Colon (tissue), 2 donors: ENCODE data around the gene RNLS.

Experiments
- FAIRE-seq: peaks from 2 replicates; lab custom pipeline; 2012; peaks lifted over from hg19 to GRCh38; lab: Jason Lieb, UNC
- donor health status: control.
- donor health status: control.

The RNLS gene

GRCh38 chr10:88474884-88475844, 108.0 kb downstream of the RNLS start:
- no peak for FAIRE-seq

- no peak for FAIRE-seq
Measured at GRCh38 chr10:88473989-88474883, 108.9 kb downstream of the RNLS start.

DNA sequence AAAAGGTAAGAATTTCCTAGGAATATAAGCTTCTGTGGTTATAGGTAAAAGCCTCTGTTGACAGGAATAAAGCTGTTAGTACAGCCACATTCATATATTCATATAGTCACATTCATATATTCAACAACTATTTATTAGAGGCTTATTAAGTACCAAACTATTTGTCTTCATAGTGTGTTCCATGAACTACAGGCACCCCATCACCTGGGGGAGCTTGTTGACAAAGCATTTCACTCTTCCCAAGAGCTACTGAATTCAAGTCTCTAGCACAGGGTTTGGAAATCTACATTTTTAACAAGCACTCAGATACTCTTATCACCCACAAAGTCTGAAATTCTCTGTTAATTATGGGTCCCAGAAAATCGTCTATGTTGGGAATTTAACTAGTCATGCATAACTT, 110.6 kb downstream of the RNLS start:
- no peak for FAIRE-seq

DNA sequence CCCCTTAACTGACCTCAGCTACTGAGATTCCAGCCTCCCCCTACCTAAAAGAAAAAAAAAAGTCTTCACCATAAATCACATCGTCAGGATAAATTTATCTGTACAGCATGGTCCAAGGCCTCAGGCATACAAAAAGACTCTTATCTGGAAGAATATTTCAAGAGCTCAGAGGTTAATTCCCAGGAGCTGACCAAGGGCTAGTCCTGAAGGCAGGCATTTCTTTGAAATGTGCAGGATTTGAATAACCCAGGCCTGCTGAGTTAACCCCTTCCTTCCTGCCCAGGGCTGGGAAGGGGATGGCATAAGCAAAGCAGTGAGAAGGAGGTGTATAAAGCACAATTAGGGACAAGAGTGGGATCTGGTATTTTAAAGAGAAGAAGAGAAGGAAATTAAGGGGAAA, 111.2 kb downstream of the RNLS start:
- no peak for FAIRE-seq

DNA sequence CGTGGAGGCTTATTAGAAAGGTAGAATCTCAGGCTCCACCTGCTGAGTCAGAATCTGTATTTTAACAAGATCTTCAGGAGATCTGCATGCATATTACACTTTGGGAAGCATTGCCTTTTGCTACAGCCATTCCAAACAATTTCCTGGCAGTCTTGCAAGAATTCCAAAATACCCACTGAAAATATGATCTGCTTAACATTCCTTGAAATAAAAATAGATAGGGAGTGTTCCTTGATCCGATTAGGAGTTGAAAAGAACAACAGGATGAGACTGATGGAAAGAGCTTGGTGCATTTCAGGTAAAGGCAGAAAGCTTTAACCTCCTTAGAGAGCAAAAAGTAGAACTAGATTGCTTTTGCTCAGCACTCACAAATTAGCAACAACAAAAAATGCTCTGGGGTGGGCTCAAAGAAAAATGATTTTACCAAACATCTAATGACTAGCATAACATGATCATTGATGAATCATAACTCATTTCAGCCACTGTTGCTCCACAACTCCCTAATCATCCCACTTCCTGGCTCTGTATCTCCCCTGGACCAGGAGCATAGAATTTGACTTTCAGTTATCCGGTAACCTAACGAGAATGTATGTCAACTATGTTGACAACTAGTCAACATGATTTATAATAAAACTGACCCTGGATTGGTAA, 115.2 kb downstream of the RNLS start:
- FAIRE-seq: no peak

DNA sequence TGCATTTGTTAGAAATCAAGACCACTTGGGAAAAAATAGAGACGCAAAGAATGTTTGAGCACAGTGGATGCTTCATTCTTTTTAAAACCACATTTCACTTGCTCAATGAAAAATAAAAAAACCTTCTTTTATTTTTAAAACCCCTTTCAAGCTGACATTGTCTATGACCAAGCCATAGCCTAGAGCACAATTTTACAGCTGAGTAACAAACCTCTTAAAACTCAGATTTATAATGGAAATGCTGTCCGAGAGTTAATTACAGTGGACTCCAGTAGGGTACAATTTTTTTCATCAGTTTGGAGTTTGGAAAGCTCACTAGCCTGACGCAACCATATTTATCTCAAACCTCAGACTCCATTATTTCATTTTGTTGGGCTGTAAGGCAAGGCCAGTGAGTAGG, 116.3 kb downstream of the RNLS start:
- no peak for FAIRE-seq

DNA sequence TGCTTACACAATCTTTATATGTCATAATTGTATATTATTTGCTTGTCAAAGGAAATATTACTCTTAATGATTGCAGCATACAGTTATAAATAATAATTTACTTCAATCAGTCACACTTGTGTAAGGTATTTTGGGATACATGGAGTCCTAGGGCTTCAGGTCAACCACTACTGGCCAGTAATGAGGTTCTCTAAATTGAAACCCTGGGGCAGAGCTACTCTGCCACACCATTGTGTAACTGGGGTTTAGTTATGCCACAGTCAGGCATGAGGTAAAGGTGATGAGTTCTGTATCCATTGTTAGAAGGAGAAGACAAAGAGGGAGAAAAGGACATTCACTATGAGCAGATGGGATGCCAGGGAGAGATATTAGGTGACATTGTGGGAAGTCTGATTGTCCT, 117.4 kb downstream of the RNLS start:
- no peak for FAIRE-seq

DNA sequence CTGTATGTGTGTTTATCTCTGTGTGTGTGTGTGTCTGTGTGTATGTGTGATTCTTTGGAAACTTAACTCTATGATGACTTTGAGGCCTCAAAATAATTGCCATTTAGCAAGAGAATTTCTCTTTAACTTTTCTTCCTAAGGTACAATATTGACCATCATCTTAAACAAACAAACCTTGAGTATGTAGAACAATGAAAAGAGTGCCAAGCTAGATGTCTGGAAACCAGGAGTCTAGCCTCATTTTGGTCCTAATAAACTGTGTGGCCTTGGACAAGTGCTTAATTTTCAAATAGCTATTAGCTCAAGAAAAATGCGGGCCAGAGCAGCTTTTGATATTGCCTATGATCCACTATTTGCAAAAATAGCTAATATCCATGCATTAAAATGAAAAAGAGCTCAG, 119.3 kb downstream of the RNLS start:
- no peak for FAIRE-seq

- FAIRE-seq: no peak
Measured at GRCh38 chr10:88461426-88461825, 121.7 kb downstream of the RNLS start.

DNA sequence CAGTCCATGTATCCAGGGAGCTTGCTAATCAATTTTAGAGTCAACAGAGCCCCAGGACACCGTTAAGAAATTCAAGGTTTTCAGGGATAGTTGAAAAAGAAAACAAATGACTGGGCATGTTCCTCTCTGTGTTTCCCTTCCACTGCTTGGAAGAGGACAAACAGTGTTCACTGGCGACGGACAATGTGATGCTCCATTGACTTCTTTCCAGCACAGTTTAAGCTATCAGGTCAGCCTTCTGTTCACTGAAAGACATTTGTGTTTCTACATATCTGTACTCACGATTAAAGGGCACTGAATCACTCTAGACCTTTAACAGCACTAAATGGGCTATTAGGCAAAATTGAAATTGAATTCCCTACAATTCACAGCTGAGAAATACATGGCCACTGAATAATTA, 123.6 kb downstream of the RNLS start:
- FAIRE-seq: no peak

DNA sequence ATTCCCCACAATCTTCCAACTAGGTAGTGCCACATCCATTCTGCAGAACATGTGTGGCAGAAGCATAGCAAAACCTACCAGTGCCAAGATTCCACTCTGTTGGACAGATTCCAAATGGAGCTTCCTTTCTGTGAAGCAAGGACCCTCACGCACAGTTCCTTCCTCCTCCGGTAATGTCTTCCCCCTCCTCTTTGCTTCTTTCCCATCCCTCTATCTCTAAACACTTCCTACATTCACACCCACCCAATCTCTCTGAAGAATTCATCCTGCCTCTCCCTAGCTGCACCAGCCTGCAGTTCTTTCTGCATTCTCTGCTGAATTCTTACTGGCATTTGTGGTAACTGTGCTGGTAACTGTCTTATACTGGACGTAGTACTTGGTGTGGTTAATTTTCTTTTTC, 124.9 kb downstream of the RNLS start:
- FAIRE-seq: no peak

DNA sequence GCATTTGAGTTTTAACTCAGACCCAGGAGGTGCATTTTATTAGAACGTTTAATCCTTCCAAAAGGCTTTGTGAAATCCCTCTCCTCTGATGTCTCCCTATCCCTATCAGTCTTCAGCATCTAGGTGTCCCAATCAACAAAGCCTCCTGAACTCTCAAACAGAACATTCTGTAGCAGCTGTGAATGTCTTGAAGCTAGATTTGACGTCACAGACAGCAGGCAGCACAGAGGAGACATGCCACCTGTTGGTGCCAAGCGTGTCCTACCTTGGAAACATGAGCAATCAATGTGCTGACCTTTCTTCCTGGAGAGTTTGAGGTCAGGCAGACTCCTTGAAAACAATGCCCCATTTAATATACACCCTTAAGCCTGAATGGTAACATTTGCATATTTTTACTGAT, 125.5 kb downstream of the RNLS start:
- no peak for FAIRE-seq

DNA sequence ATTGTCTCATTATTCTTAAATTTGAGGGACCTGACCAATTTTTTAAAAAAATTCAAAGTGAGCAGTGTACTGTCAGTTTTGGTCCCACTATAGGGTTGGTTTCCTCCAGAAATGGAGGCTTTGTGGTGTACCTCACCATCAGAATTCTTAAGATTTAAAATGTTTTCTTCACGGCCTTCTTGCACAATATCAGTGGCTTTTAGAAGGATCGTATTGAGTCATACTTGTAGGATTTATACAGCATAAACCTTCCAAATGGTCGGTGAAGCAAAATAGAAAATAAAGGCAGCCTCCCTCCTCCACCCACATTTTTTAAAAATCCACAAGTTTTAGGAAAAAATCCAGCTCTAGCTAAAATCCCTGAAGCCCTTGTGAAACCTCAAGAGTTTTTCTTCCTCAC, 126.4 kb downstream of the RNLS start:
- FAIRE-seq: no peak

DNA sequence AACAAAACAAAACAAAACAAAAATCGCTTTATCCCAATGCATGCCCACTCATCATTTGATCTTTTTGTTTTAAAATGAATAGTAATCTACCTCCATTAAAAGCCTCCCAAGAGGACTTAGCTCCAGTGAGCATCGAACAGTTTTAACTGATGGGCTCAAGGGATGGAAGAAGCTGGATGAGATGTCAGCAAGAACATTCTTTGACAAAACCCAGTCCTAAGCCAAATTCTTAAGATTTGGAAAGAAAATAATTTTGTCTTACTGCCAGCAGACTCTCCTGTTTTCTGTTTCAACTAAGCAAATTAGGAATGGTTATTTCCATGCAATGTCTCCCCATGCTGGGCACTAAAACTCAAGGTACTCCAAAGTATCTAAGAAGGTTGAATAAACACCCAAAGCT, 127.3 kb downstream of the RNLS start:
- FAIRE-seq: no peak

DNA sequence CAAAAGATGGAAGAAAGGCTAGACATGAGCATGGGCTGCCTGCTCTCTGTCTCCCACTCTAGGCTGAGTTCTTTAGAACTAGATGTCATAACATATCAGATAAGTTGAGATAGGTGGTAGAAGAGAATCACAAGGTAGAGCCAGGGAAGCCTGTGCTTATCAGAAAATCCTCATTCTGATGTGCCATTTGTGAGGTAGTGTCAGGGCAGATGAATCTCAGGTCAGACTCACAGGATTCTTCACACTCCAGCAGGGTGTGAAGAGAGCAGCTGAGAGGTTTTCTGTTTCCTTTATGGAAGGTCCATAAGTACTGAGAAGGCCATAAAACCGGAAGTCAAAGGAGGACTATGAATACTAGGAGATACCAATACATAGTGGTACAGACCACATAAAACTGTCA, 132.9 kb downstream of the RNLS start:
- no peak for FAIRE-seq

DNA sequence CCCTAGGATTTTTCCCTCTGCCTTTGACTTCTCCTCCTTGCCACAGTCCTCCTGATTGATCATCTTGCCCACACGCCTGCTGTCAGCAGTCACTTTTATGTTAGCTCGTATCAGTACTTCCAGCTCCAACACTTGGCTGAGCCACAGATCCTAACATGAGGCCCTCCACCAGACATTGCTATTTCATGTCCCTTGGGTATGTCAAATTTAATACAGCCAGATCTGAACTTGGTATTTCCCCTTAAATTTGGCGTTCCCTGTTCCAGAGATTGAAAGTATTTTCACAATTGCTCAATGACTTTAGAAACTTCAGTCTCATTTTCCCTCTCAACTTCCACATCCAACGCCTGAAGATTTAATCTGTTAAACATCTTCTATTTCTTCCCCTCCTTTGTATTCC, 140.4 kb downstream of the RNLS start:
- FAIRE-seq: no peak

DNA sequence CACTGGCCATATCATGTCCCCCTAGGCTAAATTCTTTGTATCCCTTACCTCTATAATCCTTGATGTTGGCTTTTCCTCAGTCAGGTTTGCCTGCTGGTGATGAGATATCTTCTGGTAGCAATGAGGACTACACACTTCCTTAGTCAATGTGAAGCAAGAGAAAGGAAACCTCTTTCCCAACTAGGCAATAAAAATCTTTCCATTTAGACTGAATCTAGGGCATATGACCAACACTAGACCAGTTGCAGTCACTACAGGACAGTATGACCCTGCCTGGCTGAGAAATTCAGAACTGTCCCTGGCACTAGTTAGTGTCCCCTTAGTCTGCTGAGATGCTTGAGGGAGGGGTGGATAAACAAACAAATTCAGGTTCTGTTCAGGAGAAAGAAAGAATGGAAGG, 142.6 kb downstream of the RNLS start:
- FAIRE-seq: no peak

DNA sequence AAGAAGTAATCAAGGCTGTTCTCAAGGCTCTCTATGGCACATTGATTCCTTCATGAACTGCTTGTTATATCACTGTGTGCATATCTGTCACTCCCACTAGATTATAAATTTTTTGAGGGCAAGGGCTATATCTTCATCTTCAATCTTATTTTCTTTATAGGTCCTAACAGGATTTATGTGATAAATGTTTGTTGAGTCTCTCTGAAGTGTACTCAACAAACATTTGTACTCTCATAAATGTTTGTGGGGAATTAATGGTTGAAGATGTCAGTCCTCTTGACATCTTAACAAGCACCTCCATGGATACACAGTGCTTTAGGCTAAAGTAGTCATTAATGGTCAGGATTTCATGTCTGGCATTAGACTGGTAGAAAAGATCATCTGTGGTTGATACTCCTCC, 143.2 kb downstream of the RNLS start:
- FAIRE-seq: no peak

GRCh38 chr10:88437411-88437810, 145.7 kb downstream of the RNLS start:
- FAIRE-seq: no peak

DNA sequence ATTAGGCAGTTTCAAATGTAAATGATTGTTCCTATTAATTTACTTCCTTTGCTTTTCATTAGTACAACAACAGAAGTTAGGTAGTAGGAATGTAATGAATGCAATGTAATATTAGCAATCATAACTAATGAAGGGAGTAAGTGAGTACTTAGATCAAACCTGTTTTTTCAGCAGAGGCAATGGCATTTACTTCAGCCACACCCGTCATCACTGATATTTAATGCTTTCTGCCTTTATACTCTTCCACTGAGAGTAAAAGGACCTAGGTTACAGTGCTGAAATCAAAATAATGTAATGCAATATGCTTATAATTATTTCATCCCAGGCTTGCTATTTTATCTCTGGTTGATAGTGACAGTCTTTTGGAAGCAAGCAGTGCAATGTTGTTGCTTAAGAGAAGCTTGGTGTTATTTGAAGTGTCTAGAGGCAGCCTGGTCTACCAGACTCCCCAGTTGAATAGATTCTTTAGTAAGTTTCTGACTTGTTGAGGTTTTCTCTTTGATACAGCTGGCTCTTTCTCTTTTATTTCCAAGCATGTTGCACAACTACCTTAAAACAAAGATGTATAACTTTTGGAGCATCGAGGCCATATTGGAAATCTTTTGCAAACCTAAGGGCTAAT, 149.4 kb downstream of the RNLS start:
- no peak for FAIRE-seq

GRCh38 chr10:88431103-88431502, 152.0 kb downstream of the RNLS start:
- FAIRE-seq: no peak

GRCh38 chr10:88428976-88429375, 154.1 kb downstream of the RNLS start:
- FAIRE-seq: no peak
